Suppressor macrophage treated with lipopolysaccharide for 1 hour (primary cell): Measurements from ENCODE around the gene TMEM245.

ENCODE experiments used
- DNase-seq, 3 donors: peaks; one replicate each; pipeline ENCODE4 v3.0.0-alpha.2; 2020 to 2022

Gene TMEM245

DNA sequence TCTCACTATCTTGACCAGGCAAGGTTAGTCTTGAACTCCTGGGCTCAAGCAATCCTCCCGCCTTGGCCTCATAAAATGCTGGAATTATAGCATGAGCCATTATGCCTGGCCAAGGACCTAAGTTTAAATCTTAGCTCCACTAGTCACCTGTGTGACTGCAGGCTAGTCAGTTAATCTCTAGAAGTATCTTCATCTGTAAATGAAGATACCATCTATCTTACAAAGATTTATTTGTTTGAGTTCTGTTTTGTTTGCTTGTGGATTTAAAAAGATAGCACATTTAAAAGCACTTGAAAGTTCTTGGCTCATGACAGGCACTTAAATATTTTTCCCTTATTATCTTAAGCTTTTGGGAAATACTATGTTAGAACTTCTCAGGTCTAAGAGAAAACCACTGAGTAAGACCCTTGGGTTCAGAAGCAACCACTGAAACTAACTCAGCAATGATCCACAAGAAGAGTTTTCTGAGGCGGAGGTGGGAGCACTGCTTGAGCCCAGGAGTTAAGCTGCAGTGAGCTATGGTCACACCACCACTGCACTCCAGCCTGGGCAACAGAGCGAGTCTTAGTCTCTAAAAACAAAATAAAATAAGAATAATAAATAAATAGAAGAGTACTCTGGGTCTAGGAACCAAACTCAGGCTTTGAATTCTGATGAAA lies 19.1 kb downstream of the TMEM245 start:
- no peak for DNase-seq

- DNase-seq, result no peak
Measured at GRCh38 chr9:109098960-109099308, 20.8 kb downstream of the TMEM245 start.

GRCh38 chr9:109098171-109098959 lies 21.4 kb downstream of the TMEM245 start:
- no peak for DNase-seq

DNA sequence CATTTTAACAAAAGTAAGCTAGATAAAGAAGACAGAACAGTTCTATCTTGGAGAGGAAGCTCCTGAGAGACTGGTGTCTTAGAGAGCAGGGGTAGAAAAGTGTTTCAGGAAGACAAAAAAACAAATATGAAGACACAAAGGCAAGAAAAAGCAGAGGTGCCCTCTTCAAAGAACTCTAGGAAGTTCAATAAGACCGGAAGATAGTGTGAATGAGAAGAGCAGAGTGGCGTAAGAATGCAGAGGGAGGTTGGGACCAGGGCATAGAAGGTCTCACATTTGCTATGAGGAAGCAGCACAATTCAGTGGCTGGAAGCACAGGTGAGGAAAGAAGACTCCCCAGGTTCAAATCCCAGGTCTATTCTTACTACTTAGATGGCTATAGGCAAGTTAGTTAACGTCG lies 22.6 kb downstream of the TMEM245 start:
- DNase-seq, result no peak

DNA sequence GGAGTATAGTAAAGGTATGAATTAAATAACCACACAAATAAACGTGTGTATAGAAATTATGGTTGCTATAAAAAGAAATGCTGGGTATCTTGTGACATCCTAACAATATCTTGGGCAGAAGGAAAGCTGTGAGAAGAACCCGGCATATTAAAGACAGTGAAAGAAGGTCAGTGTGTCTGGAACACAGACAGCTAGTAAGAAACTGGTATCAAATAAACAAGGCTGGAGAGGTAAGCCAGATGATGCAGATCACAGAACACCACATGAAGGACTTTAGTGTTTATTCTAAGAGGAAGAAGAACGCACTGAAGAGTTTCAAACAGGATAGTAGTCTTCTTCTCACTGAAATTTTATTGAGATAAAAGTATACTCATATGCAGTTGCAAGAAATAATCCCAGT lies 24.4 kb downstream of the TMEM245 start:
- no peak for DNase-seq

- DNase-seq, result no peak
Measured at GRCh38 chr9:109094268-109094667, 25.5 kb downstream of the TMEM245 start.

DNA sequence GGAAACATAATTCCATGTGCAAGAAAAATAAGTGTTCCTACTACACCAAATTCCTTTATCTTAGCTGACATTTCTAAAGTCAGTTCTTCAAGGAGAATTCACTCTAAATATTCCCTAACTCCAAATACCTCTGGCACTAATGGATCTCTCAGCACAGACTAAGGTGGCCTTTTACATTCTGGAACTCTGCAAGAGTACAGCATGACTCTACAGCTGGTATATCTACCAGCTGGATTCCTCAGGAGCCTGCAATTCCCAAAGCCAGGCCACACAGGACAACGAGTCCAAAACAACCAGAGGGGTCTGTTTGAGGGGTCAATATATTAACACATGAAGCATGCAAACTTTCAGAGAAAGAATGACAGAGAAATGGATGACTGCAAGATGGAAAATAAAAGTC lies 27.2 kb downstream of the TMEM245 start:
- DNase-seq, result no peak

DNA sequence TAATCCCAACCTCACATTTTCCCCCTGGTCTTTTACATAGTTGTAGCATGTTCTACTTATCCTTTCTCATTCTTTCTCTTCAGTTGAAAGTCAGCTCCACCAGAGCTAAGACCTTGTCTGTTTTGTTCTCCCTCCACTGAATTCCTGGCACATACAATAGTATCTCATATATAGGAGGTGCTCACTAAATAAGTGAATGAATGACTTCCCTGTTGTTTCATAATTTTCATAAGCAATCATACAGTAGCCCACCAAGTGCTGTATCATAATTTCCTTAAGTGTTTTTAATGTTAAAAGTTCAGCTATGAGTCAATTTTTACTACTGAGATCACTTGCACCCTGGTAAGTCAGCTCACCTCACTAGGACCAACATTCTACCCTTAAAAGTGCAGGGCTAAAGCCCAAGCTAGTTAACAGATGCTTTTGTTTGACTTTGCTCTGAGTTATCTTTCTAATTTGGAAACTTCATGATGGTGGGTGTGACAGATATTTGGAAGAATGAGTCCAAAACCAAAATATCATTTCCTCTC lies 27.6 kb downstream of the TMEM245 start:
- no peak for DNase-seq

- DNase-seq, result no peak
Measured at GRCh38 chr9:109088221-109088620, 31.5 kb downstream of the TMEM245 start.

DNA sequence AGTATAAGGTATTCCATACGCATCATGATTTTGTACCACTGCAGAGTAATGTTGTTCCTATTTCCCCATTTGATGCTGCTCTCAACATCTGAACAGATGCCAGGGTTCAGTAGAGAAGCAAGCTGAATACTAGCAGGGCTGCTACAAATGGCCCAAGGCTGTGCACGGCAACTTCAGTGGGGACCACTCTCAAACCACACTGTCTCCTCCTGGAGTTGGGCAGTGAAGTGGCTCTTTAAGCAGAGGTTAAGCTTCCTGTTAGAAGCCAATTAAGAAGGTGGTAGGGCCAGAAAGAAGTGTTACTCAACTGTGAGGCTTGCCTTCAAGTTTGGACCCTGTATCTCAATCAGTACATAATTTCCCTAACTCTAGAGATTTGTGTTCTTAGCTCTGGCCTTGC lies 32.0 kb downstream of the TMEM245 start:
- no peak for DNase-seq

- peak; percentile 77 to 86 (median 77) for DNase-seq
Measured at GRCh38 chr9:109086221-109086620, 33.5 kb downstream of the TMEM245 start.

GRCh38 chr9:109085510-109085909 lies 34.2 kb downstream of the TMEM245 start:
- DNase-seq, result no peak

DNA sequence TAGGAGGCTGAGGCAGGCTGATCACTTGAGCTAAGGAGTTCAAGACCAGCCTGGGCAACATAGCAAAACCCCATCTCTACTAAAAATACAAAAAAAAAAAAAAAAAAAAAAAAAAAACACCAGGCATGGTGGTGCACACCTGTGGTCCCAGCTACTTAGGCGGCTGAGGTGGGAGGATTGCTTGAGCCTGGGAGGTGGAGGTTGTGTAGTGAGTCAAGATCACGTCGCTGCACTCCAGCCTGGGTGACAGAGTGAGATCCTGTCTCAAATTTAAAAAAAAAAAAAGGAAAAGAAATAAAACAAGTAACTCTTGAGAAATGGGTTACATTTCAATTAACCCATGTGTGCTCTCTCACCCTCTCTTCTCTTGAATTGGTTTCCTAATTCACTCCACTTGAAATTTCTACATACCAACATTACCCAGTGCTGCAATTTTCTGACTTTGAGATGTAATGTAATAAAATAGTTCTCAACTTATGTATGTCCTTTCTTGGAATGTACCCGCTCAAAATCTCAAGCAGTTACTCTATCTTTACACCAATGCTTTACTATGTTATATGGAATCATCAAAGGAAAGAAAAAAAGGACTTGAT lies 35.8 kb downstream of the TMEM245 start:
- DNase-seq, result no peak

DNA sequence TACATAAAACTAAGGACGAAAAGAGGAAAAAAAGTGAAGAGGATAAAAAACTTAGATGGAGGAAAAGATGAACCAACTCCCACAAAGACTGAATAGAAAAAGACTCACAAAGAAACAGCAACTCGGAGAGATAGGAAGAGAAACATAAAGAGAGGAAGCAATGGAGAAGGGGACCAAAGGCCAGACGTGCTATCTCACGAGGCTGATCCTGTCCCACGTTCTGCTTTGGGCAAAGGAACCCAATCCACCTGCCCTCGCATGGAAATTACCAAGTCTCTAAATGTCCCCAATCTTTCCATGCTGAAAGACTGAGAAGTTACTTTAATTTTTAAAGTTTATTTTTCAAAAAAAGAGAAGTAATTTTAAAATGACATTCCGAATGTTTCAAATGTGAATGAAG lies 36.6 kb downstream of the TMEM245 start:
- DNase-seq, result no peak

DNA sequence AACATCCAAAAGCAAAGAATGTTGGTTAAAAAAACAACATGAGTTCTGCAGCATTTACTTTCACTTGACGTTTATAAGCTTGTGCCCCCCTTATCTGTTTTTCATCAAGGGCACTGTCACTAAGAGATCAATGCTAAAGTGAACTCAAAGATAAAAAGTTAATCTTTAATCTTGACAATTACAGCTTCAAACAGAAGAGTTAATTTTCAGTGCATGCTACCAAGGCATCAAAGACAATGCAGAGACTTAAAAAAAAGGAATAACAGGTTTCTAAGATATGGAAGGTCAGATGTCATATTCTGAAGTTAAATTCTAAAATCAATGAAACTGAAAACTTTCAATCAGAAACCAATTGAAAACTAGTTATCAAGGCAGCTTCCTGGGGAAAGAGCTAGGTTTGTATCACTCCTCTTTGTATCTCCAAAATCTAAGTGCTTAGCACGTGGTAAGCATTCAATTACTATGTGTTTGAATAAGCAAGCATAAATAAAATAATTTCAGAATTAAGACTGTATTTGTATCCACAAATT lies 37.6 kb downstream of the TMEM245 start:
- DNase-seq, result no peak

- DNase-seq, result no peak
Measured at GRCh38 chr9:109074236-109074889, 45.4 kb downstream of the TMEM245 start.

DNA sequence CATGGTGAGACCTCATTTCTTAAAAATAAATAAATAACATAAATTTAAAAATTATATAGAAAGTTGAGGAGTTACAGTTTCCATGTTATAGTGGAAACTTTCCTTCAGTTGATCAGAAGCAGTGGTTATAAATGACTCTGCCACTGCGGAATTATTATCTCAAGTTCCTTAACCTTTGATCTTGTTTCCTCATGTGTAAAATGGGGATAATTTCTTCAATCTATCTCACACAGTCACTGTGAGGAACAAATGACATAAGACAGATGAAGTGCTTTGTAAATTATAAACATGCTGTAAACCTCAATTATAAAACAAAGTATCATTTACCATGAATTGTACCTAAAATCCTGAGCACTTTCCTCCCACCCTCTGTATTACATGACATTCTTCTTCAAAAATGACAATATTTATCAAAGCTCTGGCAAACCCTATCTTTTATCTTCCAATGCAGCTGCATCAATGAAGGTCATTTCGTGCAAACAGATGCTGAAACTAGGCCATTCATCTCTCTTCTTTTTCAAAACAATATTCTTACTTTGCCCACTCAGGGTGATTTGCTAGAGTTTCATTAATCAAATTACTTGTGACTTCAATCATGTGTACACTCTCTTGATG lies 46.8 kb downstream of the TMEM245 start:
- DNase-seq, result no peak

- DNase-seq, result no peak
Measured at GRCh38 chr9:109072133-109072692, 47.5 kb downstream of the TMEM245 start.

- DNase-seq, result no peak
Measured at GRCh38 chr9:109068764-109069163, 51.0 kb downstream of the TMEM245 start.

GRCh38 chr9:109064963-109065702 lies 54.6 kb downstream of the TMEM245 start:
- no peak for DNase-seq

DNA sequence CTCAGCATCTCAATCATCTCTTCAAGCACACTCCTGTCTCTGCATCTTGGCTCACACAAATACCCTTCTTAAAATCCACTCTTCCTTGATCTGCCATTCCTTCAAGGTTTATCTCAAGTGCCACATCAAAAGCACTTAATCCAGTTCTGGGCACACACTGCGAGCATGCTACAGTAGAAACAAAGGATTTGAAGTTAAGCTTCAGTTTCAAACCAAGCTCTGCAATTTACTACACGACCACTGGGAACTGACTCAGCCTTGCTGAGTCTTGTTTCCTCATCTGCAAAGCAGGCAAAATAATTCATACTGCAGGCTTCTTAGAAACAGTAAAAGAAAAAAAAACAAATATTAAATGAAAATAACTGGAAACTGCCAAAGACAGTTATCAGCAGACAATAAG lies 56.0 kb downstream of the TMEM245 start:
- DNase-seq, result no peak

DNA sequence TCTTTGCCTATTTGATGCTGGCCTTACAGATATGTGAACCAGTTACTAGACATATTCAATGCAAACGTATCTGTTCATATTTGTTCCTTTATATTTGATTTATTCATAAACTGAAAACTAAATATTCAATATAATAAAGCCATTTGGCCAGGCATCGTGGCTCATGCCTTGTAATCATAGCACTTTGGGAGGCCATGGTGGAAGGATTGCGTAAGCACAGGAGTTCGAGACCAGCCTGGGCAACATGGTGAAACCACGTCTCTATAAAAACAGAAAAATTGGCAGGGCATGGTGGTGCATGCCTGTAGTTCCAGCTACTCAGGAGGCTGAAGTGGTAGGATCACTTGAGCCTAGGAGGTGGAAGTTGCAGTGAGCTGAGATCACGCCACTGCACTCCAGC lies 57.2 kb downstream of the TMEM245 start:
- DNase-seq, result no peak
